CD14-positive monocyte (primary cell): Measurements from ENCODE around the gene GRN. TPM values are rescaled to one million over a fixed set of nuclear protein-coding genes. Genes with fewer than 3 reads are reported as not detected.
"Not testable (repeated sequence)": the region's sequence is repeated elsewhere in the genome, so short reads cannot be mapped to it uniquely, and the experiment has no call there.

Experiments used
- DNase-seq, 3 donors: peaks; one replicate each; pipeline ENCODE4 v3.0.0-alpha.2; 2011 to 2022
- H2AFZ ChIP-seq: 2 replicates; pipeline ENCODE4 v1.6.0; 2012; ENCODE audit warnings: mild to moderate bottlenecking, low read depth, low read length, inconsistent platforms; ENCODE audit not compliant: insufficient read depth, poor library complexity, severe bottlenecking
- H3K27ac ChIP-seq, 2 donors: 1 replicate in 1 of 2; 2 replicates in 1 of 2; pipeline ENCODE4 v1.5.1; 2012 to 2013; ENCODE audit warnings: low read length in 2 of 2, control low read depth in 1 of 2, inconsistent platforms in 1 of 2, low read depth in 1 of 2, mild to moderate bottlenecking in 1 of 2
- H3K27me3 ChIP-seq, 2 donors: one replicate each; pipeline versions ENCODE4 v1.6.0 to v1.6.1; 2011 to 2013; ENCODE audit warnings: low read length in 2 of 2; ENCODE audit not compliant: control insufficient read depth in 2 of 2, insufficient read depth in 2 of 2
- H3K36me3 ChIP-seq, 2 donors: replicated peaks in 1 of 2; 1 replicate in 1 of 2; 2 replicates in 1 of 2; pipeline versions ENCODE4 v1.5.1 to v1.6.1; 2012 to 2013; ENCODE audit warnings: low read length in 2 of 2, control low read depth in 1 of 2, inconsistent platforms in 1 of 2, mild to moderate bottlenecking in 1 of 2; ENCODE audit not compliant: insufficient read depth in 2 of 2, control insufficient read depth in 1 of 2
- H3K4me1 ChIP-seq, 2 donors: 1 replicate in 1 of 2; 2 replicates in 1 of 2; pipeline versions ENCODE4 v1.5.1 to v1.6.1; 2012 to 2013; ENCODE audit warnings: low read length in 2 of 2, control low read depth in 1 of 2, inconsistent platforms in 1 of 2, mild to moderate bottlenecking in 1 of 2, moderate library complexity in 1 of 2; ENCODE audit not compliant: insufficient read depth in 2 of 2, control insufficient read depth in 1 of 2
- H3K4me2 ChIP-seq: replicated peaks from 2 replicates; pipeline ENCODE3; 2012; ENCODE audit warnings: low read length, moderate library complexity, mild to moderate bottlenecking; ENCODE audit not compliant: poor library complexity, severe bottlenecking; ENCODE audit errors: extremely low read depth
- H3K4me3 ChIP-seq, 3 experiments: fragments of 200-600 bp in 1 of 3; sonication (generic) in 1 of 3; replicated peaks in 1 of 3; 1 replicate in 2 of 3; 2 replicates in 1 of 3; pipeline ENCODE4 v1.5.1; 2011 to 2013; ENCODE audit warnings: low read length in 3 of 3, mild to moderate bottlenecking in 3 of 3, control low read depth in 2 of 3, low read depth in 2 of 3, inconsistent platforms in 1 of 3, moderate library complexity in 1 of 3
- H3K79me2 ChIP-seq: 2 replicates; pipeline ENCODE4 v1.6.0; 2012; ENCODE audit warnings: mild to moderate bottlenecking, control low read depth, inconsistent platforms, low read length, moderate library complexity; ENCODE audit not compliant: insufficient read depth
- H3K9ac ChIP-seq: 2 replicates; pipeline ENCODE4 v1.6.0; 2017; ENCODE audit warnings: low read length, mild to moderate bottlenecking; ENCODE audit not compliant: insufficient read depth, poor library complexity, severe bottlenecking
- H3K9me3 ChIP-seq, 2 donors: replicated peaks in 1 of 2; 1 replicate in 1 of 2; 2 replicates in 1 of 2; pipeline versions ENCODE4 v1.5.1 to v1.6.1; 2012 to 2013; ENCODE audit warnings: low read length in 2 of 2, control low read depth in 1 of 2; ENCODE audit not compliant: control insufficient read depth in 1 of 2, insufficient read depth in 1 of 2
- H4K20me1 ChIP-seq: 2 replicates; pipeline ENCODE4 v1.6.0; 2012; ENCODE audit warnings: mild to moderate bottlenecking, low read length, control low read depth, moderate library complexity; ENCODE audit not compliant: insufficient read depth
- H3K27ac Mint-ChIP-seq, 7 donors: one replicate each; pipeline ENCODE4 v1.8.0; 2020; ENCODE audit warnings: mild to moderate bottlenecking in 7 of 7, mixed read lengths in 7 of 7, moderate library complexity in 6 of 7, inconsistent platforms in 2 of 7
- H3K27me3 Mint-ChIP-seq, 3 donors: one replicate each; pipeline ENCODE4 v1.8.0; 2021 to 2022; ENCODE audit warnings: low read depth in 3 of 3, mild to moderate bottlenecking in 3 of 3, mixed read lengths in 3 of 3, moderate library complexity in 3 of 3, inconsistent platforms in 1 of 3
- H3K36me3 Mint-ChIP-seq, 2 donors: one replicate each; pipeline ENCODE4 v1.8.0; 2020; ENCODE audit warnings: mixed read lengths in 2 of 2, inconsistent platforms in 1 of 2, mild to moderate bottlenecking in 1 of 2
- H3K4me1 Mint-ChIP-seq: one replicate; pipeline ENCODE4 v1.8.0; 2020; ENCODE audit warnings: mild to moderate bottlenecking, mixed read lengths
- H3K4me3 Mint-ChIP-seq, 2 donors: one replicate each; pipeline ENCODE4 v1.8.0; 2020; ENCODE audit warnings: mild to moderate bottlenecking in 2 of 2, mixed read lengths in 2 of 2, moderate library complexity in 1 of 2
- H3K9me3 Mint-ChIP-seq, 7 donors: one replicate each; pipeline ENCODE4 v1.8.0; 2020 to 2022; ENCODE audit warnings: mixed read lengths in 7 of 7, mild to moderate bottlenecking in 6 of 7, moderate library complexity in 6 of 7, inconsistent platforms in 2 of 7
- WGBS: methylation state at CpG from one replicate; pipeline ENCODE4 v1.1.5; 2013; ENCODE audit warnings: missing lambda C conversion rate; ENCODE audit not compliant: insufficient coverage; 5-methylcytosine and 5-hydroxymethylcytosine counted together
- intact Hi-C, 2 donors: fragments of 100-400 bp; cut with micrococcal nuclease; formaldehyde crosslinking; loops; one replicate each; pipeline versions ENCODE4 v1.15.0 to v1.15.1; 2023
- polyA plus RNA-seq, 3 donors: library from polyadenylated mRNA; depleted of rRNA in 1 of 3; unstranded in 2 of 3; stranded (reverse) in 1 of 3; fragments of 300-500 nt in 2 of 3; fragments of >200 nt in 1 of 3; fragmentation: Illumina TruSeq in 2 of 3; gene quantifications; 1 replicate in 2 of 3; 2 replicates in 1 of 3; pipeline ENCODE4 v1.2.3, GENCODE V29; 2012 to 2021
- TF ChIP-seq, protein P1 (sequence below): fragments of 200-600 bp; IDR thresholded peaks from one replicate; pipeline ENCODE4 v1.8.0; 2022; ENCODE audit warnings: antibody characterized with exemption, mild to moderate bottlenecking

GRN gene
- polyA plus RNA-seq, 3 donors, result 1,303 to 1,960 (median 1,361) TPM

DNA sequence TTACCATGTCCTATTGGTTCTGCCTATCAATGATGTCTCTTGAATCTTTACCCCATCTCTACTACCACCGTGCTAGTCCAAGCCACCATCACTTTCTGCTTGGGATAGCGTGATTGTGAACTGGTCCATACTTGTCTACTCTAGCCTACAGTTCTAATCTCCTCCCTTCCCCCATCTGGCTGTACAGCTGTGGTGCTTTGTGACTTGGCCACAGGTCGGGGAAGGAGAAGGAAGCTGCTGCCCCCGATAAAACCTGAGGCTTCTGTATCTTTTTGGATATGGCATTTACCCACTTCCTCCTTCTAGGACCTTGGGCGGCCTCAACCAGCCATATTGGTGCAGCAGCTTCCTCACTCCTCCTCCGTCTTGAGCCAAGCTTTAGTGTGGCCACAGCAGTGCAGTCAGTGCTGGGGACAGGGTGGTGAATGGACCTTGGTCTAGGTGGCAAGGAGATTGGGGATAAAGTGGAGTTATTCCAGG, 44.7 kb downstream of the GRN start:
- H3K27ac ChIP-seq, result no peak overlapping the region
- H2AFZ ChIP-seq, result peak overlapping the region; percentile 7
- H3K4me3 ChIP-seq, result no peak overlapping the region
- peak overlapping the region in 1 of 2 donors; percentile 68 for H3K4me3 Mint-ChIP-seq
- no peaks in the 10 kb centered on the region for H3K36me3 ChIP-seq
- peaks cover 14 to 28% (median 23%) of the 10 kb centered on the region in 3 donors for H3K27me3 Mint-ChIP-seq
- intact Hi-C loops, result no loop called here
- peaks cover 30% of the 10 kb centered on the region for H3K4me1 Mint-ChIP-seq
- H3K27ac Mint-ChIP-seq, result peak overlapping the region in 1 of 7 donors; percentile 76
- no peaks in the 10 kb centered on the region for H3K79me2 ChIP-seq
- H3K4me1 ChIP-seq, result peaks cover 24 to 25% of the 10 kb centered on the region in 2 donors
- H4K20me1 ChIP-seq, result no peaks in the 10 kb centered on the region
- no peaks in the 10 kb centered on the region for H3K9me3 ChIP-seq
- peaks cover 0 to 4% of the 10 kb centered on the region in 2 donors for H3K36me3 Mint-ChIP-seq
- H3K9ac ChIP-seq, result no peak overlapping the region
- peaks cover 3 to 20% of the 10 kb centered on the region in 2 donors for H3K27me3 ChIP-seq
- H3K4me2 ChIP-seq, result peak overlapping the region; percentile 19
- WGBS, result 8% methylated on average over 2 of the region's 6 CpGs
- peak; percentile 18 to 41 (median 37) for DNase-seq
- H3K9me3 Mint-ChIP-seq, result peaks cover 0 to 2% (median 0%) of the 10 kb centered on the region in 7 donors
- TF ChIP-seq, protein P1, sequence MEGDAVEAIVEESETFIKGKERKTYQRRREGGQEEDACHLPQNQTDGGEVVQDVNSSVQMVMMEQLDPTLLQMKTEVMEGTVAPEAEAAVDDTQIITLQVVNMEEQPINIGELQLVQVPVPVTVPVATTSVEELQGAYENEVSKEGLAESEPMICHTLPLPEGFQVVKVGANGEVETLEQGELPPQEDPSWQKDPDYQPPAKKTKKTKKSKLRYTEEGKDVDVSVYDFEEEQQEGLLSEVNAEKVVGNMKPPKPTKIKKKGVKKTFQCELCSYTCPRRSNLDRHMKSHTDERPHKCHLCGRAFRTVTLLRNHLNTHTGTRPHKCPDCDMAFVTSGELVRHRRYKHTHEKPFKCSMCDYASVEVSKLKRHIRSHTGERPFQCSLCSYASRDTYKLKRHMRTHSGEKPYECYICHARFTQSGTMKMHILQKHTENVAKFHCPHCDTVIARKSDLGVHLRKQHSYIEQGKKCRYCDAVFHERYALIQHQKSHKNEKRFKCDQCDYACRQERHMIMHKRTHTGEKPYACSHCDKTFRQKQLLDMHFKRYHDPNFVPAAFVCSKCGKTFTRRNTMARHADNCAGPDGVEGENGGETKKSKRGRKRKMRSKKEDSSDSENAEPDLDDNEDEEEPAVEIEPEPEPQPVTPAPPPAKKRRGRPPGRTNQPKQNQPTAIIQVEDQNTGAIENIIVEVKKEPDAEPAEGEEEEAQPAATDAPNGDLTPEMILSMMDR, result no peak

DNA sequence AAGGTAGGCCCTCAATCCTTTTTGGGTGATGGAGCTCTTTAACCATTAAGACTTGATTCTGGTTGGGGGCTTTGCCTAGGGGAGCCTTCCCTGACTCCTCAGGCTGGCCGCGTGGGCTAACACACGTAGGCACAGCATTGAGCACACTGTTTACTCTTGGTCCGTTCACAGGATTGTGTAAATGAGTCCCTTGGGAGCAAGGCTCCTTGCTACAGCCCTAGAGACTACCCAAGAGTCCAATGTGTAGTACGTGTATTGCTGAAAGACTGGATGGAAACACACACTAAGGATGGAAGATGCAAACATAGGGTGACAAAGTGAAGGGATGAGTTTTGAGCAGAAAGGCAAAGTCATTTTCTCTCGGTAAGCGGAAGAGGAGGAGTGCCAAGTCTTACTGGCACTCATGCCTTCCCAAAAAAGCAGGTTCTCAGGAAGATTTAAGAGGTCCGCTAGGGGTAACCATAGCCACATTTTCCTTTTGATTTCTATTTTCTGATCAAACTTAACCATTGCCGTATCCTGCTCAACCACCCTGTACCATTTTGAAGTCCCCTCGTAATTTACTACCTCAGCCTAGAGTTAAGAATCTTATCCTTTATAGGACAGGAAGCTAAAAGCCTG, 45.3 kb downstream of the GRN start:
- Mint-ChIP-seq H3K4me1 (peaks cover 26% of the 10 kb centered on the region), H3K36me3 (peaks cover 0 to 4% of the 10 kb centered on the region in 2 donors), H3K27ac (peak overlapping the region in 1 of 7 donors; percentile 35), H3K4me3 (no peak overlapping the region), H3K27me3 (peaks cover 11 to 25% (median 18%) of the 10 kb centered on the region in 3 donors), H3K9me3 (peaks cover 0 to 2% (median 0%) of the 10 kb centered on the region in 7 donors)
- DNase-seq, result no peak
- WGBS, result 49% methylated on average over 7 of the region's 10 CpGs
- Histone ChIP-seq H2AFZ (peak overlapping the region; percentile 7), H3K4me3 (no peak overlapping the region), H3K79me2 (no peaks in the 10 kb centered on the region), H3K27ac (no peak overlapping the region), H3K36me3 (no peaks in the 10 kb centered on the region), H3K9me3 (no peaks in the 10 kb centered on the region), H3K4me1 (peaks cover 19 to 20% of the 10 kb centered on the region in 2 donors), H4K20me1 (no peaks in the 10 kb centered on the region), H3K9ac (no peak overlapping the region), H3K27me3 (peaks cover 3 to 17% of the 10 kb centered on the region in 2 donors), H3K4me2 (no peak overlapping the region)
- intact Hi-C loops, result no loop called here
- TF ChIP-seq, protein P1, result no peak

DNA sequence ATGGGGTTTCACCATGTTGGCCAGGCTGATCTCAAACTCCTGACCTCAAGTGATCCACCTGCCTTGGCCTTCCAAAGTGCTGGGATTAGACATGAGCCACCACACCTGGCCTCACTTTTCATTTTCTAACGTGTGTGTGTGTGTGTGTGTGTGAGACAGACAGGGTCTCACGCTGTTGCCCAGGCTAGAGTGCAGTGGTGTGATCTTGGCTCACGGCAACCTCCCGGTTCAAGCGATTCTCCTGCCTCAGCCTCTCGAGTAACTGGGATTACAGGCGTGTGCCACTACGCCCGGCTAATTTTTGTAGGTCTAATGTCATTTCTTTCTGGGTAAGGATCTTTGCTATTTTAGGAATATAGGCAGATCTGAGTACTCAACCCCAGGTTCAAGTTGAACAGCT, 49.0 kb downstream of the GRN start:
- H2AFZ ChIP-seq, H3K27me3 Mint-ChIP-seq, H3K4me2 ChIP-seq, H3K27me3 ChIP-seq, DNase-seq, H3K4me3 ChIP-seq, H3K4me3 Mint-ChIP-seq, H4K20me1 ChIP-seq, H3K79me2 ChIP-seq, H3K9ac ChIP-seq, H3K9me3 Mint-ChIP-seq, H3K27ac ChIP-seq, H3K9me3 ChIP-seq, intact Hi-C loops: not testable (repeated sequence)
- H3K4me1 ChIP-seq, result peaks cover 12 to 13% of the 10 kb centered on the region in 2 donors
- Mint-ChIP-seq H3K36me3 (peaks cover 27 to 29% of the 10 kb centered on the region in 2 donors), H3K27ac (peak overlapping the region in 1 of 7 donors; percentile 50), H3K4me1 (peaks cover 14% of the 10 kb centered on the region)
- H3K36me3 ChIP-seq, result peaks cover 18 to 29% of the 10 kb centered on the region in 2 donors
- WGBS, result 94% methylated on average over 6 of the region's 9 CpGs
